ENCODE measurements around the gene EED. TPM values are rescaled to one million over a fixed set of nuclear protein-coding genes. Genes with fewer than 3 reads are reported as not detected.

EED gene
- total and polyA plus RNA-seq, 4 donors: 5.4 to 17.1 (median 8.2) TPM

GRCh38 chr11:86269645-86270044 lies 25.1 kb downstream of the EED start:
- 92% methylated on average over 1 of the region's 1 CpG for WGBS
- Histone ChIP-seq H3K9ac (ENCODE audit: low read depth in 1 of 2, low read length in 2 of 2) (no peak overlapping the region), H3K27me3 (ENCODE audit: control insufficient read depth in 4 of 4, insufficient read depth in 4 of 4, low read length in 3 of 4) (no peaks in the 10 kb centered on the region), H3K4me1 (ENCODE audit: control insufficient read depth in 4 of 4, insufficient read depth in 4 of 4, low read length in 3 of 4) (no peaks in the 10 kb centered on the region), H3K9me3 (ENCODE audit: control insufficient read depth in 4 of 4, low read length in 3 of 4) (no peaks in the 10 kb centered on the region), H3K36me3 (ENCODE audit: control insufficient read depth in 4 of 4, insufficient read depth in 3 of 4, low read depth in 1 of 4, low read length in 3 of 4) (peaks cover 0 to 16% (median 4%) of the 10 kb centered on the region in 4 donors), H3K27ac (ENCODE audit: low read depth in 1 of 2, low read length in 2 of 2) (no peak overlapping the region), H3K4me3 (ENCODE audit: low read depth in 1 of 3, low read length in 3 of 3) (no peak overlapping the region)
- TF ChIP-seq YY1 (IDR thresholded peaks at IDR 0.05) (no peak), NR2F2 (IDR thresholded peaks at IDR 0.05) (no peak), HNF4A (conservative IDR thresholded peaks at IDR 0.05) (no peak), FOXA1 (IDR thresholded peaks at IDR 0.05) (no peak), MAX (IDR thresholded peaks at IDR 0.05) (no peak), EGR1 (IDR thresholded peaks at IDR 0.05; ENCODE audit: low read depth in 2 of 2) (no peak), RAD21 (IDR thresholded peaks at IDR 0.05) (no peak), TAF1 (conservative IDR thresholded peaks at IDR 0.05) (no peak), FOXA2 (IDR thresholded peaks at IDR 0.05) (no peak), ATF3 (IDR thresholded peaks at IDR 0.05) (no peak), HNF4G (IDR thresholded peaks at IDR 0.05) (no peak), SP1 (IDR thresholded peaks at IDR 0.05) (no peak), GABPA (IDR thresholded peaks at IDR 0.05 in 1 of 2, conservative IDR thresholded peaks at IDR 0.05 in 1 of 2) (no peak)
- no peak for DNase-seq (ENCODE audit: low spot score)

- Histone ChIP-seq H3K9ac (ENCODE audit: low read depth in 1 of 2, low read length in 2 of 2) (no peak overlapping the region), H3K27me3 (ENCODE audit: control insufficient read depth in 4 of 4, insufficient read depth in 4 of 4, low read length in 3 of 4) (no peaks in the 10 kb centered on the region), H3K4me1 (ENCODE audit: control insufficient read depth in 4 of 4, insufficient read depth in 4 of 4, low read length in 3 of 4) (no peaks in the 10 kb centered on the region), H3K4me3 (ENCODE audit: low read depth in 1 of 3, low read length in 3 of 3) (no peak overlapping the region), H3K9me3 (ENCODE audit: control insufficient read depth in 4 of 4, low read length in 3 of 4) (no peaks in the 10 kb centered on the region), H3K27ac (ENCODE audit: low read depth in 1 of 2, low read length in 2 of 2) (no peak overlapping the region), H3K36me3 (ENCODE audit: control insufficient read depth in 4 of 4, insufficient read depth in 3 of 4, low read depth in 1 of 4, low read length in 3 of 4) (peaks cover 6 to 25% (median 18%) of the 10 kb centered on the region in 4 donors)
- TF ChIP-seq EGR1 (IDR thresholded peaks at IDR 0.05; ENCODE audit: low read depth in 2 of 2) (no peak), FOXA2 (IDR thresholded peaks at IDR 0.05) (no peak), HNF4A (conservative IDR thresholded peaks at IDR 0.05) (no peak), REST (IDR thresholded peaks at IDR 0.05) (no peak), NR2F2 (IDR thresholded peaks at IDR 0.05) (no peak), SP1 (IDR thresholded peaks at IDR 0.05) (no peak), GABPA (IDR thresholded peaks at IDR 0.05 in 1 of 2, conservative IDR thresholded peaks at IDR 0.05 in 1 of 2) (no peak), FOXA1 (IDR thresholded peaks at IDR 0.05) (no peak), YY1 (IDR thresholded peaks at IDR 0.05) (no peak), CTCF (IDR thresholded peaks at IDR 0.05; ENCODE audit: low read depth, low read length, missing input control) (no peak)
- 96% methylated on average over 6 of the region's 6 CpGs for WGBS
- DNase-seq (ENCODE audit: low spot score): no peak
These were observed 29.9 kb downstream of the EED start for GRCh38 chr11:86274503-86274902.
